Right atrium auricular region (tissue), 2 donors: ENCODE measurements around the gene SH2D5. TPM values are rescaled to one million over a fixed set of nuclear protein-coding genes. Genes with fewer than 3 reads are reported as not detected.

Source experiments
- DNase-seq: peaks from one replicate; pipeline ENCODE4 v3.0.0-alpha.2; 2019; ENCODE audit warnings: low spot score
- H3K27ac ChIP-seq, 2 donors: fragments of 200-600 bp; sonication (generic); 1 replicate in 1 of 2; 2 replicates in 1 of 2; pipeline ENCODE4 v1.5.1; 2016 to 2019
- H3K27me3 ChIP-seq, 2 donors: fragments of 200-600 bp; sonication (generic); one replicate each; pipeline versions ENCODE4 v1.5.1 to v1.6.0; 2017 to 2019
- H3K36me3 ChIP-seq: fragments of 200-600 bp; sonication (generic); one replicate; pipeline ENCODE4 v1.5.1; 2016
- H3K4me1 ChIP-seq, 2 donors: fragments of 200-600 bp; sonication (generic); one replicate each; pipeline versions ENCODE4 v1.5.1 to v1.6.0; 2017 to 2019
- H3K4me3 ChIP-seq, 2 donors: fragments of 200-600 bp; sonication (generic); 1 replicate in 1 of 2; 2 replicates in 1 of 2; pipeline ENCODE4 v1.5.1; 2017 to 2019; ENCODE audit warnings: mild to moderate bottlenecking in 1 of 2, moderate library complexity in 1 of 2
- H3K9me3 ChIP-seq, 2 donors: fragments of 200-600 bp; sonication (generic); one replicate each; pipeline ENCODE4 v1.5.1; 2019
- CTCF ChIP-seq, 2 donors: fragments of 200-600 bp; sonication (generic); IDR thresholded peaks; one replicate each; pipeline ENCODE4 v1.5.1; 2019; ENCODE audit warnings: antibody characterized with exemption in 2 of 2
- total RNA-seq, 2 donors: library from RNA; depleted of rRNA; stranded (reverse); fragments of >200 nt; gene quantifications; one replicate each; pipeline ENCODE4 v1.1.0, GENCODE V29; 2016

The SH2D5 gene
- total RNA-seq, 2 donors from 2014 or later, result 0.63 TPM; not detected in 1

GRCh38 chr1:20723537-20724363, 8.8 kb downstream of the SH2D5 start:
- Histone ChIP-seq H3K27me3 (no peaks in the 10 kb centered on the region), H3K4me3 (no peak overlapping the region), H3K9me3 (no peaks in the 10 kb centered on the region), H3K36me3 (no peaks in the 10 kb centered on the region), H3K27ac (no peak overlapping the region), H3K4me1 (no peaks in the 10 kb centered on the region)
- no peak for TF ChIP-seq CTCF (IDR thresholded peaks at IDR 0.05)
- no peak for DNase-seq

- H3K36me3 ChIP-seq, result no peaks in the 10 kb centered on the region
Observed at GRCh38 chr1:20723159-20723536, 9.4 kb downstream of the SH2D5 start.

GRCh38 chr1:20721117-20722061, 11.1 kb downstream of the SH2D5 start:
- no peak for DNase-seq
- no peaks in the 10 kb centered on the region for H3K36me3 ChIP-seq
- peaks cover 0 to 10% of the 10 kb centered on the region in 2 donors for H3K4me1 ChIP-seq
- no peaks in the 10 kb centered on the region for H3K9me3 ChIP-seq
- no peak overlapping the region for H3K4me3 ChIP-seq
- H3K27ac ChIP-seq, result no peak overlapping the region
- H3K27me3 ChIP-seq, result no peaks in the 10 kb centered on the region
- no peak for TF ChIP-seq CTCF (IDR thresholded peaks at IDR 0.05)

More at GRCh38 chr1:20723159-20723536, 9.4 kb downstream of the SH2D5 start:
- no peaks in the 10 kb centered on the region for H3K9me3 ChIP-seq
- TF ChIP-seq CTCF (IDR thresholded peaks at IDR 0.05), result no peak
- peaks cover 0 to 2% of the 10 kb centered on the region in 2 donors for H3K4me1 ChIP-seq
- H3K4me3 ChIP-seq, result no peak overlapping the region
- H3K27me3 ChIP-seq, result no peaks in the 10 kb centered on the region
- no peak for DNase-seq
- H3K27ac ChIP-seq, result no peak overlapping the region

GRCh38 chr1:20720631-20721091, 11.8 kb downstream of the SH2D5 start:
- TF ChIP-seq CTCF (IDR thresholded peaks at IDR 0.05), result no peak
- Histone ChIP-seq H3K4me1 (peaks cover 0 to 10% of the 10 kb centered on the region in 2 donors), H3K27me3 (no peaks in the 10 kb centered on the region), H3K27ac (no peak overlapping the region), H3K36me3 (no peaks in the 10 kb centered on the region), H3K4me3 (no peak overlapping the region), H3K9me3 (no peaks in the 10 kb centered on the region)
- DNase-seq, result no peak

GRCh38 chr1:20719871-20720620, 12.5 kb downstream of the SH2D5 start:
- Histone ChIP-seq H3K9me3 (no peaks in the 10 kb centered on the region), H3K27me3 (no peaks in the 10 kb centered on the region), H3K4me3 (no peak overlapping the region), H3K4me1 (peaks cover 0 to 10% of the 10 kb centered on the region in 2 donors), H3K36me3 (no peaks in the 10 kb centered on the region), H3K27ac (no peak overlapping the region)
- no peak for TF ChIP-seq CTCF (IDR thresholded peaks at IDR 0.05)
- no peak for DNase-seq
